ENCODE data around the gene HSPB6.

- TF ChIP-seq CTCF (conservative IDR thresholded peaks at IDR 0.05; ENCODE audit: low read length) (no peak), EZH2phosphoT487 (IDR thresholded peaks at IDR 0.05; ENCODE audit: borderline replicate concordance) (no peak)
Measured at GRCh38 chr19:35789195-35789977, 32.6 kb upstream of the HSPB6 start.
